ENCODE measurements around the gene STX1B.

Gene STX1B

GRCh38 chr16:31007684-31008083 is 2.8 kb downstream of the STX1B start:
- TF ChIP-seq SIN3A (IDR thresholded peaks at IDR 0.05; ENCODE audit: borderline replicate concordance, insufficient read depth, low read length): no peak
- no peak for TF ChIP-seq TAF1 (IDR thresholded peaks at IDR 0.05; ENCODE audit: borderline replicate concordance, insufficient read depth, low read length)
- no peak for TF ChIP-seq POLR2AphosphoS5 (IDR thresholded peaks at IDR 0.05; ENCODE audit: low read depth, low read length)

- no peak for TF ChIP-seq POLR2AphosphoS5 (IDR thresholded peaks at IDR 0.05; ENCODE audit: low read depth, low read length)
- TF ChIP-seq REST (IDR thresholded peaks at IDR 0.05; ENCODE audit: insufficient read depth in 1 of 2, low read depth in 2 of 2, low read length in 2 of 2): no peak
- TF ChIP-seq SIN3A (IDR thresholded peaks at IDR 0.05; ENCODE audit: borderline replicate concordance, insufficient read depth, low read length): no peak
- TF ChIP-seq TAF1 (IDR thresholded peaks at IDR 0.05; ENCODE audit: borderline replicate concordance, insufficient read depth, low read length): no peak
- TF ChIP-seq FOXP2 (optimal IDR thresholded peaks at IDR 0.05; ENCODE audit: borderline replicate concordance, extremely low read depth, extremely low read length, insufficient read depth): no peak
These were observed 3.8 kb downstream of the STX1B start for GRCh38 chr16:31006589-31006988.

- TF ChIP-seq TAF1 (IDR thresholded peaks at IDR 0.05; ENCODE audit: borderline replicate concordance, insufficient read depth, low read length): no peak
- TF ChIP-seq REST (IDR thresholded peaks at IDR 0.05; ENCODE audit: insufficient read depth in 1 of 2, low read depth in 2 of 2, low read length in 2 of 2): no peak
- no peak for TF ChIP-seq SIN3A (IDR thresholded peaks at IDR 0.05; ENCODE audit: borderline replicate concordance, insufficient read depth, low read length)
- TF ChIP-seq POLR2AphosphoS5 (IDR thresholded peaks at IDR 0.05; ENCODE audit: low read depth, low read length): no peak
- no peak for TF ChIP-seq FOXP2 (optimal IDR thresholded peaks at IDR 0.05; ENCODE audit: borderline replicate concordance, extremely low read depth, extremely low read length, insufficient read depth)
These were observed 4.4 kb downstream of the STX1B start for GRCh38 chr16:31006086-31006385.

GRCh38 chr16:31005350-31006085 is 4.9 kb downstream of the STX1B start:
- no peak for TF ChIP-seq SIN3A (IDR thresholded peaks at IDR 0.05; ENCODE audit: borderline replicate concordance, insufficient read depth, low read length)
- no peak for TF ChIP-seq FOXP2 (optimal IDR thresholded peaks at IDR 0.05; ENCODE audit: borderline replicate concordance, extremely low read depth, extremely low read length, insufficient read depth)
- no peak for TF ChIP-seq TAF1 (IDR thresholded peaks at IDR 0.05; ENCODE audit: borderline replicate concordance, insufficient read depth, low read length)
- TF ChIP-seq REST (IDR thresholded peaks at IDR 0.05; ENCODE audit: insufficient read depth in 1 of 2, low read depth in 2 of 2, low read length in 2 of 2): no peak
- TF ChIP-seq POLR2AphosphoS5 (IDR thresholded peaks at IDR 0.05; ENCODE audit: low read depth, low read length): no peak

GRCh38 chr16:31004658-31005057 is 5.8 kb downstream of the STX1B start:
- TF ChIP-seq SIN3A (IDR thresholded peaks at IDR 0.05; ENCODE audit: borderline replicate concordance, insufficient read depth, low read length): no peak
- no peak for TF ChIP-seq REST (IDR thresholded peaks at IDR 0.05; ENCODE audit: insufficient read depth in 1 of 2, low read depth in 2 of 2, low read length in 2 of 2)
- TF ChIP-seq FOXP2 (optimal IDR thresholded peaks at IDR 0.05; ENCODE audit: borderline replicate concordance, extremely low read depth, extremely low read length, insufficient read depth): no peak
- no peak for TF ChIP-seq POLR2AphosphoS5 (IDR thresholded peaks at IDR 0.05; ENCODE audit: low read depth, low read length)
- no peak for TF ChIP-seq TAF1 (IDR thresholded peaks at IDR 0.05; ENCODE audit: borderline replicate concordance, insufficient read depth, low read length)
